Right lobe of liver (tissue), 6 donors: Measurements from ENCODE around the gene RSAD1. TPM values are rescaled to one million over a fixed set of nuclear protein-coding genes. Genes with fewer than 3 reads are reported as not detected.
A peak's percentile ranks its signal among the peaks of the same experiment; 100 is the strongest.

Experiments used
- ATAC-seq, 4 donors: fragments of 200-7000 bp; cut with Tn5 transposase; one replicate each; pipeline ENCODE4 v1.9.1; 2020; ENCODE audit warnings: mild to moderate bottlenecking in 4 of 4, moderate library complexity in 4 of 4
- DNase-seq, 3 donors: peaks; one replicate each; pipeline ENCODE4 v3.0.0-alpha.2; 2020
- H3K27ac ChIP-seq, 3 donors: fragments of 200-600 bp; one replicate each; pipeline ENCODE4 v1.8.0; 2022
- H3K27me3 ChIP-seq, 2 donors: fragments of 200-600 bp; one replicate each; pipeline ENCODE4 v1.8.0; 2022
- H3K36me3 ChIP-seq, 4 donors: fragments of 200-600 bp; sonication (generic) in 1 of 4; one replicate each; pipeline versions ENCODE4 v1.5.1 to v1.8.0; 2017 to 2022; ENCODE audit warnings: control low read depth in 1 of 4
- H3K4me1 ChIP-seq, 4 donors: fragments of 200-600 bp; sonication (generic) in 1 of 4; one replicate each; pipeline versions ENCODE4 v1.5.1 to v1.8.0; 2017 to 2022; ENCODE audit warnings: control low read depth in 1 of 4
- H3K4me3 ChIP-seq, 3 donors: fragments of 200-600 bp; one replicate each; pipeline ENCODE4 v1.8.0; 2022
- H3K9me3 ChIP-seq, 4 donors: fragments of 200-600 bp; sonication (generic) in 1 of 4; one replicate each; pipeline versions ENCODE4 v1.5.1 to v1.8.0; 2017 to 2022; ENCODE audit warnings: control low read depth in 1 of 4
- CTCF ChIP-seq, 4 donors: fragments of 200-600 bp in 3 of 4; fragments of 450-650 bp in 1 of 4; IDR thresholded peaks; one replicate each; pipeline versions ENCODE4 v1.5.1 to v1.8.0; 2016 to 2022; ENCODE audit warnings: antibody characterized with exemption in 4 of 4, mild to moderate bottlenecking in 2 of 4
- POLR2A ChIP-seq: fragments of 450-650 bp; IDR thresholded peaks from one replicate; pipeline ENCODE4 v1.6.1; 2017; ENCODE audit warnings: antibody characterized with exemption, mild to moderate bottlenecking
- WGBS: methylation state at CpG from one replicate; pipeline ENCODE4 v1.1.6; 2018; ENCODE audit warnings: low coverage, low lambda C conversion rate; ENCODE audit not compliant: insufficient coverage; ENCODE audit errors: missing lambda C conversion rate; 5-methylcytosine and 5-hydroxymethylcytosine counted together
- intact Hi-C, 2 donors: fragments of 100-400 bp; cut with DNase I; formaldehyde crosslinking; loops; one replicate each; pipeline versions ENCODE4 v1.11.2 to v1.14.1; 2022
- total RNA-seq, 6 experiments: library from RNA; depleted of rRNA in 2 of 6; stranded (reverse); fragments of >200 nt in 2 of 6; fragmentation: NEBNext Ultra II Directional in 3 of 6; extraction: Animal tissue kit (Norgen Biotek cat#: 25700) in 3 of 6; gene quantifications; one replicate each; pipeline versions ENCODE4 v1.1.0 to v1.2.4, GENCODE V29; 2016 to 2023
- donor health status: DM: no; HTN: yes; CAD: no.
- donor health status: DM: no; HTN: no; CAD: no.
- donor health status: DM: no; HTN: no; CAD: no.
- donor health status: DM: no; HTN: yes; CAD: no.
- donor health status: DM: no; HTN: yes; CAD: no.

Gene RSAD1
- total RNA-seq, 6 experiments from 2014 or later: 17.9 to 26.6 (median 23.4) TPM

DNA sequence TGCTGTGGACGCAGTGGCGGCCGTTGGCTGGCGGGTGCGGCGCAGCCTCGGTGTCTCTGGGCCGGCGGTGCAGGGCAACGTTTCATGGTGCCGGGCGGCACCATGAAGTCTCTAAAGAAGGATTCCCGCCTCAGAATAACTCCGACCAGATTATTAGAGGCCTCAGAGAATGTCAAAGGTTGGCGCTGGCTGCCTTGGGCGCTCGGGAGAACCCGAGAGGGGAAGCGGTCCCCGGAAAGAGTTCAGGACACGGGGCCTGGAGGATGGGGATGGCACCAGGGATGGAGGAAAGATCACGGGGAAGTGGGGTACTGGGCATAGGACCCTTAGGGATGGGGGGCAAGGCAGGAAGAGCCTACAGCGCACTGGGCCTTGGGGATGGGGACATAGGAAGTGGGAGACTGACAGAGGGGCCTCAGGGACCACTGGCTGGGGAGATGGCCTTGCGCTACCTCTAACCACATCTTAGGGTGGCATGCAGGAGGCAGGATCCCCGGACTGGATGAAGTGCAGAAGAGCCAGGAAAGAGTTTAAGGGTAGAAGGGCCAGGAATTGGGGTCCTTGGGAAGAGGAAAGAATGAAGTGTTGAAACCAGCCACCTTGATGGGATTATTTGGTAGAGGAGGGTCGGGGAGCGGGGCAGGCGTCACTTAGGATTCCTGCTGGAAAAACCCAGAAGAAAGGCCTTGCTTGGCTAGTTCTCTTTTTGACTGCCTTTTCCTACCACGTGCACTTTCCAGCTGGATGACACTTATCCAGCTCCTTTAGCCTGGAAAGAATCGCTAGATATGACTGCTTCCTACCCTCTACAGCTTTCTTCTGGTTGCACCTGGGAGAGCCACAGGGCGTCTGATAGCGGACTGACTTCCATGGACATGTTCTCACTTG lies 30.2 kb downstream of the RSAD1 start:
- Histone ChIP-seq H3K27ac (no peak overlapping the region), H3K4me3 (peak overlapping the region; percentile 43 to 57 (median 49)), H3K9me3 (no peaks in the 10 kb centered on the region), H3K27me3 (no peaks in the 10 kb centered on the region), H3K4me1 (peaks cover 0 to 4% (median 0%) of the 10 kb centered on the region in 4 donors), H3K36me3 (no peaks in the 10 kb centered on the region)
- DNase-seq: no peak
- intact Hi-C loops: no loop called here
- ATAC-seq: peak in 1 of 4 donors; percentile 18
- 57% methylated on average over 19 of the region's 32 CpGs for WGBS
- no peak for TF ChIP-seq POLR2A
- TF ChIP-seq CTCF (IDR thresholded peaks at IDR 0.05): no peak

- Histone ChIP-seq H3K27me3 (no peaks in the 10 kb centered on the region), H3K4me3 (no peak overlapping the region), H3K4me1 (peaks cover 0 to 11% (median 0%) of the 10 kb centered on the region in 4 donors), H3K36me3 (no peaks in the 10 kb centered on the region), H3K27ac (no peak overlapping the region), H3K9me3 (no peaks in the 10 kb centered on the region)
- DNase-seq: no peak
- TF ChIP-seq POLR2A: no peak
- TF ChIP-seq CTCF (IDR thresholded peaks at IDR 0.05): no peak
- intact Hi-C loops: no loop called here
- WGBS: 62% methylated on average over 3 of the region's 3 CpGs
- ATAC-seq: no peak
These were observed 32.4 kb downstream of the RSAD1 start for GRCh38 chr17:50511058-50511457.

- no peak for ATAC-seq
- TF ChIP-seq CTCF (IDR thresholded peaks at IDR 0.05) (no peak), POLR2A (no peak)
- 60% methylated on average over 3 of the region's 4 CpGs for WGBS
- Histone ChIP-seq H3K27ac (no peak overlapping the region), H3K36me3 (no peaks in the 10 kb centered on the region), H3K27me3 (no peaks in the 10 kb centered on the region), H3K4me3 (no peak overlapping the region), H3K4me1 (peaks cover 0 to 7% (median 0%) of the 10 kb centered on the region in 4 donors), H3K9me3 (no peaks in the 10 kb centered on the region)
- no peak for DNase-seq
- intact Hi-C loops: no loop called here
These were observed 34.8 kb downstream of the RSAD1 start for GRCh38 chr17:50513495-50513894.

DNA sequence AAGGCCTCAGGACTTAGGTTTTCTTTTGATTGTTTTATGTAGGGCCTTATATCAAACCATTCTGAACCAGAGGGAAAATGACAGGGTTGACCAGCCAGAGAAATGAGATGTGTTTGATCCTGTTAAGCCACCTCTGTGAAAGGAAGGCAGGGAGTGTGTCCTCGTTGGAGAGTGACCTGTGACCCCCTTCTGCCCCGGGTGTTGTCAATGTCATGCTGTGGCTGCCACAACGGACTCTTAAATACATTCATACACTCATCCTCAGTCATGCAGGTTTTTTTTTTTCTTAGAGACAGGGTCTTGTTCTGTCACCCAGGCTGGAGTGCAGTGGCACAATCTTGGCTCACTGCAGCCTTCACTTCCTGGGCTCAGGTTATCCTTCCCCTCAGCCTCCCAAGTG lies 35.7 kb downstream of the RSAD1 start:
- 53% methylated on average over 3 of the region's 3 CpGs for WGBS
- no peak for DNase-seq
- TF ChIP-seq POLR2A (no peak), CTCF (IDR thresholded peaks at IDR 0.05) (no peak)

More for the DNA sequence above, 35.7 kb downstream of the RSAD1 start:
- intact Hi-C loops: no loop called here
- ATAC-seq: no peak
- Histone ChIP-seq H3K4me3 (no peak overlapping the region), H3K27ac (no peak overlapping the region), H3K36me3 (no peaks in the 10 kb centered on the region), H3K4me1 (peaks cover 0 to 7% (median 0%) of the 10 kb centered on the region in 4 donors), H3K9me3 (no peaks in the 10 kb centered on the region), H3K27me3 (no peaks in the 10 kb centered on the region)
